ENCODE results near the gene TMEM176A.
"Not testable (repeated sequence)": the region's sequence is repeated elsewhere in the genome, so short reads cannot be mapped to it uniquely, and the experiment has no call there.

The TMEM176A gene

GRCh38 chr7:150755473-150756099 lies 45.0 kb upstream of the TMEM176A start:
- no peaks in the 10 kb centered on the region for H3K36me3 ChIP-seq (ENCODE audit: control insufficient read depth, insufficient read depth, low read length)
- TF ChIP-seq CTCF (IDR thresholded peaks at IDR 0.05; ENCODE audit: insufficient read depth, low read length, poor library complexity, severe bottlenecking) = no peak
- no peaks in the 10 kb centered on the region for H3K27me3 ChIP-seq (replicated peaks; ENCODE audit: control insufficient read depth, insufficient read depth, low read length)
- DNase-seq (ENCODE audit: extremely low read depth, insufficient read length) = peak; percentile 54
- H3K4me3 ChIP-seq (replicated peaks; ENCODE audit: low read depth, low read length) = no peak overlapping the region

- DNase-seq (ENCODE audit: extremely low read depth, insufficient read length) = no peak
- no peaks in the 10 kb centered on the region for H3K27me3 ChIP-seq (replicated peaks; ENCODE audit: control insufficient read depth, insufficient read depth, low read length)
- H3K4me3 ChIP-seq (replicated peaks; ENCODE audit: low read depth, low read length) = no peak overlapping the region
- no peaks in the 10 kb centered on the region for H3K36me3 ChIP-seq (ENCODE audit: control insufficient read depth, insufficient read depth, low read length)
- no peak for TF ChIP-seq CTCF (IDR thresholded peaks at IDR 0.05; ENCODE audit: insufficient read depth, low read length, poor library complexity, severe bottlenecking)
Observed at GRCh38 chr7:150756166-150756565, 44.4 kb upstream of the TMEM176A start.

- Histone ChIP-seq H3K4me3 (replicated peaks; ENCODE audit: low read depth, low read length) (no peak overlapping the region), H3K36me3 (ENCODE audit: control insufficient read depth, insufficient read depth, low read length) (no peaks in the 10 kb centered on the region), H3K27me3 (replicated peaks; ENCODE audit: control insufficient read depth, insufficient read depth, low read length) (no peaks in the 10 kb centered on the region)
- DNase-seq (ENCODE audit: extremely low read depth, insufficient read length) = no peak
- TF ChIP-seq CTCF (IDR thresholded peaks at IDR 0.05; ENCODE audit: insufficient read depth, low read length, poor library complexity, severe bottlenecking) = peak; percentile 56
Observed at GRCh38 chr7:150756858-150757257, 43.7 kb upstream of the TMEM176A start.

- DNase-seq (ENCODE audit: extremely low read depth, insufficient read length) = no peak
- Histone ChIP-seq H3K27me3 (replicated peaks; ENCODE audit: control insufficient read depth, insufficient read depth, low read length) (no peaks in the 10 kb centered on the region), H3K36me3 (ENCODE audit: control insufficient read depth, insufficient read depth, low read length) (no peaks in the 10 kb centered on the region), H3K4me3 (replicated peaks; ENCODE audit: low read depth, low read length) (no peak overlapping the region)
- TF ChIP-seq CTCF (IDR thresholded peaks at IDR 0.05; ENCODE audit: insufficient read depth, low read length, poor library complexity, severe bottlenecking) = no peak
Observed at GRCh38 chr7:150759479-150759878, 41.1 kb upstream of the TMEM176A start.

DNA sequence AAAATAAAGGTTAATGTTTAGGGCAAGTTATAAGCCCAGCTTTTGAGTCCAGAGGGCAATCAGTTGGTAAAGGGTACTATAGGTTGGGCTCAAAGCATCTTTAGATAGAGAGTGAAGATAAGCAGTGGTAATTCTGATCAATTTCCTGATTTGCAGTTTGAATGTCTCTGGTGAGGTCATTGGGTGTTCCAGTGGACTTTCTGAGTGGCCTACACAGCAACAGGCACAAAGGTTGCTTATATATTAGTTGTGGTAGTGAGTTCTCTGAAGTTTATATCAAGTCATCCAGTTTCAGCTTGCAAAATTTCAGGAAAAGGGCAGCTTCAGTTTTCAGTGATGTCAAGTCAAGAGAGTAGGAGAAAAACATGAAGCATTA lies 34.2 kb upstream of the TMEM176A start:
- no peak overlapping the region for H3K4me3 ChIP-seq (replicated peaks; ENCODE audit: low read depth, low read length)
- TF ChIP-seq CTCF (IDR thresholded peaks at IDR 0.05; ENCODE audit: insufficient read depth, low read length, poor library complexity, severe bottlenecking) = no peak
- no peaks in the 10 kb centered on the region for H3K27me3 ChIP-seq (replicated peaks; ENCODE audit: control insufficient read depth, insufficient read depth, low read length)
- H3K36me3 ChIP-seq (ENCODE audit: control insufficient read depth, insufficient read depth, low read length) = no peaks in the 10 kb centered on the region
- DNase-seq (ENCODE audit: extremely low read depth, insufficient read length) = no peak

DNA sequence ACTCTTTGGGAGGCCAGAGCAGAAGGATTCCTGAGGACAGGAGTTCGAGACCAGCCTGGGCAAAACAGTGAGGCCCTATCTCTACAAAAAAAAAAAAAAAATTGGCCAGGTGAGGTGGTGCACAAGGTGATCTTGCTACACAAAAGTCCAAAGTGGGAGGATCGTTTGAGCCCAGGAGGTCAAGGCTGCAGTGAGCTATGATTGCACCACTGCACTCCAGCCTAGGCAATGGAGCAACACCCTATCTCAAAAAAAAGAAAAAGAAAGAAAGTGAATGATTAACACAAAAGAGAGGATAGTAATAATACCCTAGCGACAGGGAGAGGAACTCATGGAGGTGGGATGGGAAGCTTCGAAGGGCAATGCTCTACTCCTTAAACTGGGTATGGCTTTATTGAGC lies 30.8 kb upstream of the TMEM176A start:
- TF ChIP-seq CTCF (IDR thresholded peaks at IDR 0.05; ENCODE audit: insufficient read depth, low read length, poor library complexity, severe bottlenecking) = no peak
- H3K27me3 ChIP-seq (replicated peaks; ENCODE audit: control insufficient read depth, insufficient read depth, low read length) = no peaks in the 10 kb centered on the region

GRCh38 chr7:150774131-150774530 lies 26.4 kb upstream of the TMEM176A start:
- not testable (repeated sequence) for DNase-seq (ENCODE audit: extremely low read depth, insufficient read length); H3K4me3 ChIP-seq (replicated peaks; ENCODE audit: low read depth, low read length); H3K27me3 ChIP-seq (replicated peaks; ENCODE audit: control insufficient read depth, insufficient read depth, low read length); H3K36me3 ChIP-seq (ENCODE audit: control insufficient read depth, insufficient read depth, low read length)

More for the DNA sequence above, 30.8 kb upstream of the TMEM176A start:
- Histone ChIP-seq H3K4me3 (replicated peaks; ENCODE audit: low read depth, low read length) (no peak overlapping the region), H3K36me3 (ENCODE audit: control insufficient read depth, insufficient read depth, low read length) (no peaks in the 10 kb centered on the region)
- no peak for DNase-seq (ENCODE audit: extremely low read depth, insufficient read length)
